Parathyroid adenoma (tissue), 2 donors: ENCODE results near the gene SYT5.
A peak's percentile ranks its signal among the peaks of the same experiment; 100 is the strongest.

Experiments
- H2AFZ ChIP-seq: fragments of 300-600 bp; sonication (generic); one replicate; pipeline ENCODE4 v1.7.0; 2017; ENCODE audit warnings: antibody characterized with exemption, mild to moderate bottlenecking
- H3K27ac ChIP-seq: fragments of 300-600 bp; sonication (generic); one replicate; pipeline ENCODE4 v1.7.0; 2017
- H3K27me3 ChIP-seq: fragments of 300-600 bp; sonication (generic); one replicate; pipeline ENCODE4 v1.7.0; 2017; ENCODE audit warnings: low read length; ENCODE audit not compliant: control insufficient read depth, insufficient read depth
- H3K36me3 ChIP-seq: fragments of 300-600 bp; sonication (generic); one replicate; pipeline ENCODE4 v1.7.0; 2017; ENCODE audit warnings: low read length; ENCODE audit not compliant: control insufficient read depth, insufficient read depth
- H3K4me1 ChIP-seq: fragments of 300-600 bp; sonication (generic); one replicate; pipeline ENCODE4 v1.7.0; 2017; ENCODE audit warnings: control low read depth
- H3K4me2 ChIP-seq: fragments of 300-600 bp; sonication (generic); one replicate; pipeline ENCODE4 v1.7.0; 2017; ENCODE audit warnings: low read length
- H3K4me3 ChIP-seq: fragments of 300-600 bp; sonication (generic); one replicate; pipeline ENCODE4 v1.7.0; 2017; ENCODE audit warnings: low read depth, low read length
- H3K79me2 ChIP-seq: fragments of 300-600 bp; sonication (generic); one replicate; pipeline ENCODE4 v1.7.0; 2017; ENCODE audit warnings: control low read depth
- H3K9ac ChIP-seq: fragments of 300-600 bp; sonication (generic); one replicate; pipeline ENCODE4 v1.7.0; 2017; ENCODE audit warnings: mild to moderate bottlenecking
- H3K9me3 ChIP-seq: fragments of 300-600 bp; sonication (generic); one replicate; pipeline ENCODE4 v1.7.0; 2017; ENCODE audit warnings: low read length; ENCODE audit not compliant: control insufficient read depth
- TF ChIP-seq, protein P1 (sequence below): fragments of 300-600 bp; sonication (generic); IDR thresholded peaks from one replicate; pipeline ENCODE4 v1.7.0; 2017; ENCODE audit warnings: antibody characterized with exemption, mild to moderate bottlenecking
- donor health status: primary hyperparathyroidism.

Gene SYT5

DNA sequence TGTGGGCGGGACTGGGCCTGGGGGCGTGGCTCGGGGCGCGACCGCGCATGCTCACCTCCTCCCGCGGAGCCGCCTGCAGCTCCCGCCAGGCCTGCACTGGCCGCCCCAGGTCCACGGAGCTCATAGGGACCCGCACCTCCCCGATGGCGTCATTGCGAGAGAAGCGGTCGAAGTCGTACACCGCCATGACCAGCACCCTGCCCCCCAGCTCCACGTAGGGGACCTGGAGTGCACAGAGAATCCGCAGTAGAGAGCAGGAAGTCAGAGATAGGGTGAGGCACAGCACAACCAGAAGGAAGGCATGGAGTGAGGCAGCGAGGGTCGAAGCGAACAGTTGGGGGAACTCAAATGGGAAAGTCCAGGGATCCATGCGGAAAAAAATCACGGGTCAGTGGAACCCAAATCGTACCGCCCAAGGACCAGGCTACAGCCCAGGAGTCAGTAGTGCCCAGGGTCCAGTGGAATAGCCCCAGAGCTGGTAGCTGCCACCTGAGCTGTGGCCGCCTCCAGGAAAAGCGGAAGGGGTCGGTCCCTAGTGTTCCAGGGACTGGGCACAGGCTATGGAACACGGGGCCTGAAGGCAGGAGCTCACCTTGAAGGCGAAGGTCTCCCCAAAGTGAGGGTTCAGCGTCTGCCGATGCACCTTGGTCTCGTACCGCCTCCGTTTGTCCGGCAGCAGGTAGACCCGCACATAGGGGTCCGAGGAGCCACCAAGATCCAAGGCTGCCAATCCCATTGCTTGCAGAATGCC lies 4.8 kb downstream of the SYT5 start:
- Histone ChIP-seq H3K79me2 (no peaks in the 10 kb centered on the region), H2AFZ (no peak overlapping the region), H3K9me3 (no peaks in the 10 kb centered on the region), H3K4me1 (no peaks in the 10 kb centered on the region), H3K27ac (no peak overlapping the region), H3K4me3 (no peak overlapping the region), H3K4me2 (no peak overlapping the region), H3K9ac (no peak overlapping the region), H3K27me3 (no peaks in the 10 kb centered on the region), H3K36me3 (no peaks in the 10 kb centered on the region)
- TF ChIP-seq, protein P1, sequence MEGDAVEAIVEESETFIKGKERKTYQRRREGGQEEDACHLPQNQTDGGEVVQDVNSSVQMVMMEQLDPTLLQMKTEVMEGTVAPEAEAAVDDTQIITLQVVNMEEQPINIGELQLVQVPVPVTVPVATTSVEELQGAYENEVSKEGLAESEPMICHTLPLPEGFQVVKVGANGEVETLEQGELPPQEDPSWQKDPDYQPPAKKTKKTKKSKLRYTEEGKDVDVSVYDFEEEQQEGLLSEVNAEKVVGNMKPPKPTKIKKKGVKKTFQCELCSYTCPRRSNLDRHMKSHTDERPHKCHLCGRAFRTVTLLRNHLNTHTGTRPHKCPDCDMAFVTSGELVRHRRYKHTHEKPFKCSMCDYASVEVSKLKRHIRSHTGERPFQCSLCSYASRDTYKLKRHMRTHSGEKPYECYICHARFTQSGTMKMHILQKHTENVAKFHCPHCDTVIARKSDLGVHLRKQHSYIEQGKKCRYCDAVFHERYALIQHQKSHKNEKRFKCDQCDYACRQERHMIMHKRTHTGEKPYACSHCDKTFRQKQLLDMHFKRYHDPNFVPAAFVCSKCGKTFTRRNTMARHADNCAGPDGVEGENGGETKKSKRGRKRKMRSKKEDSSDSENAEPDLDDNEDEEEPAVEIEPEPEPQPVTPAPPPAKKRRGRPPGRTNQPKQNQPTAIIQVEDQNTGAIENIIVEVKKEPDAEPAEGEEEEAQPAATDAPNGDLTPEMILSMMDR: no peak

DNA sequence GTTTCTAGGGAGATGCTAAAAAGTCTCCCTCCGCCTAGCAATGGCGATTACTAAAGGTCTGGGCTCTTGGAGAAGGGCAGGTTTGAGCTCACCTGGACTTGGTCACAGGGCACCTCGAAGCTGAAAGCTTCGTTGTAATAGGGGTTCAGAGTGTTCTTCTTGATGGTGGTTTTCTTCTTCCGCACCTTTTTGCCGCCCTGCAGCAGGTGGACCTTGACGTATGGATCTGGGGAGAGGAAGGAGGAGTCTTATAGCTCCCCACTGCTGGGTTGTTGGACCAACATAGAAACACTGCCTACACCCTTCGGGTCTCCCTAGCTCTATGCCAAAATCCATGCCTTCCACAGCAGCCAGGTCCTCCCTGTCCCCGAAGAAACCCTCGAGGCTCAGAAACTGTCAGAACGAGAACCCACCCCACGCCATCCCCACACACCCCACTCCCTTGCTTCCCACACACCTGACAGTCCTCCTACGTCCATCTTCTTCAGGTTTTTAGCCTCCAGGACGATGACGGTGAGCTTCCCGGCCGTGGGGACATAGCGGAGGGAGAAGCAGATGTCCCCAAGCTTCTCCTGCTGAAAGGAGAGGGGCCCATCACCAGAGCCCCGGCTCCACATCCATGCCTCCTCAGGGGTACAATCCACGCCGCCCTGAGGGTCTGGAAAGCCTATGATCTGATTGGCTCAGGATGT lies 5.5 kb downstream of the SYT5 start:
- Histone ChIP-seq H3K27me3 (no peaks in the 10 kb centered on the region), H2AFZ (no peak overlapping the region), H3K36me3 (no peaks in the 10 kb centered on the region), H3K9ac (no peak overlapping the region), H3K4me3 (no peak overlapping the region), H3K79me2 (no peaks in the 10 kb centered on the region), H3K4me1 (no peaks in the 10 kb centered on the region), H3K9me3 (no peaks in the 10 kb centered on the region), H3K27ac (no peak overlapping the region), H3K4me2 (no peak overlapping the region)
- TF ChIP-seq, protein P1: no peak

DNA sequence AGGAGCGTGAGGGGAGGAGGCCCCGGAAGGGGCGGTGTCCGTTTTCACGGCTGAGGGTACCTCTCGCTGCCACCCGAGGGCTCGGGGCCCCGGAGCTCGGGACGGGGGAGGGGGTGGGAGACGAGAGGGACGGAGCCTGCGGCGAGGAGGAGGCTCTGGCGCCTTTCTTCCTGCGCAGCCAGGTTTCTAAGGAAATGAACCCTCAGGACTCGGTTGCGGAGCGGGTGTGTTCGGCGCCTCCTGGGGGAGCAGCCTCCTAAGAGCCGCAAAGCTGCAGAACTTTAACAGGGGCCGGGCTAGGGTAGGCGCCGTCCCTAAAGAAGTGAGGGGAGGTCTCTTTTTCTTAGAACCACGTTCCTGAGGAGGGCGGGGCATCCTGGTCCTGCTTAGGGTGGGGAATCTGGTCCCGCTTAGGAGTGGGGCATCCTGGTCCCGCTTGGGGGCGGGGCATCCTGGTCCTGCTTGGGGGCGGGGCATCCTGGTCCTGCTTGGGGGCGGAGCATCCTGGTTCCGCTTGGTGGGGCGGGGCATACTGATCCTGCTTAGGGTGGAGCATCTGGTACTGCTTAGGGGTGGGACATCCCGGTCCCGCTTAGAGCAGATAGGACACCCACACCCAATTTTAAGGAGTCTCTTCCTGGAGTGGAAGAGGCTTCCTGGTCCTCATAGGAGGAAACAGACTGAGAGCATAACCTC lies 6.2 kb downstream of the SYT5 start:
- Histone ChIP-seq H3K27ac (no peak overlapping the region), H3K36me3 (no peaks in the 10 kb centered on the region), H3K27me3 (no peaks in the 10 kb centered on the region), H3K9me3 (no peaks in the 10 kb centered on the region), H3K4me1 (no peaks in the 10 kb centered on the region), H3K79me2 (no peaks in the 10 kb centered on the region), H3K4me3 (peak overlapping the region; percentile 60), H3K4me2 (peak overlapping the region; percentile 95), H3K9ac (no peak overlapping the region), H2AFZ (peak overlapping the region; percentile 65)
- TF ChIP-seq, protein P1: no peak

DNA sequence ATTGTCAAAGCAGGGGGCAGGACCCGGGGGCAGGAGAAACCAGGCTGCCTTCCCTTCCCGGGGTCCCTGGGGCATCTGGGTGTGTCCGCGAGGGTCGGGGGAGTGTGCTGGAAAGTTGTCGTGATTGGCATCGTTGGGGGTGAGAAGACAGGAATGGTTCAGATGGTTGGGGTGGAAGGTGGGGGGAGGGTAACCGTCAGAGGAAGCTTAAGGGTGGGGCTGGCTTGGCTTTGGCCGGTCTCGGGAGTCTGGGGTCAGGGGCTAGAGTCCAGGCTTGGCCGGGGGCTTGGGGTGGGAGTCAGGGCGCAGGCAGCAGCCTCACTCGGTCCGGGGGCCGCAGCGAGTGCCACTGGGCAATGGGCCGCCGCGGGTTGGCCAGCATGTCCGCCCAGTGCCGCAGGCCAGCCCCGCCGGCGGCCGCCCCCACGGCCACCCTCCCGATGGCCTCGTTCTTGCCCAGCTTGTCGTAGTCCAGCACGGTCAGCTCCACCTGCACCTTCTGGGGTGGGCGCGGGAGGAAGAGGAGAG lies 6.8 kb downstream of the SYT5 start:
- Histone ChIP-seq H3K4me3 (peak overlapping the region; percentile 60), H3K79me2 (no peaks in the 10 kb centered on the region), H3K4me1 (no peaks in the 10 kb centered on the region), H2AFZ (peak overlapping the region; percentile 65), H3K27me3 (no peaks in the 10 kb centered on the region), H3K4me2 (peak overlapping the region; percentile 95), H3K9me3 (no peaks in the 10 kb centered on the region), H3K36me3 (no peaks in the 10 kb centered on the region), H3K27ac (no peak overlapping the region), H3K9ac (no peak overlapping the region)
- TF ChIP-seq, protein P1: no peak
